SK-N-MC (cell line): ENCODE results near the gene MTMR10.

Experiments
- EZH2 ChIP-seq: fragments of 200-600 bp; sonication (generic); IDR thresholded peaks from one replicate; pipeline ENCODE4 v1.6.1; 2017; ENCODE audit warnings: antibody characterized with exemption
- POLR2AphosphoS5 ChIP-seq: IDR thresholded peaks from 2 replicates; pipeline ENCODE4 v1.6.1; 2012; ENCODE audit warnings: mild to moderate bottlenecking, low read depth, low read length, borderline replicate concordance

DNA sequence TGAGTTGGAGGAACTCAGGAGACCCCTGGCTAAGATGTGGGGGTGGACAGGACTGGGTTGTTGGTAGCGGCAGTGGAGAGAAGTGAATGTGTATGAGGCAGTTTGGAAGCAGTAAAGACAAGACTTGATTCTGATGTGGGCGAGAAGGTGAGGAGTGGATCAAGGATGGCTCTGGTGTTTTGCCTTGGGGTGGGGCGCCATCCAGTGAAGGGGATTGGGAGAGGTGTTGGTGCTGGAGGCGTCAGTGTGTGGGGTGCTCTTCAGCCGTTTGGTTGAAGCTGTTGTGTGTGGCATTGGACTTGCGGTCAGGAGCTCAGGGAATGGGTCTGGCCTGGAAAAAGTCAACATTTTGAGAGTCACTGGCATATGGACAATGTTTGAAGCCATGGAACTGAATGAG lies 74.4 kb downstream of the MTMR10 start:
- TF ChIP-seq EZH2: no peak
- TF ChIP-seq POLR2AphosphoS5: no peak
